IMR-90 (cell line): ENCODE results near the gene PTMS.

Experiments used
- CEBPB ChIP-seq: IDR thresholded peaks from 2 replicates; pipeline ENCODE4 v1.6.1; 2012; ENCODE audit warnings: low read depth, low read length, improper control_type of control experiment
- FOS ChIP-seq: fragments of 150-350 bp; IDR thresholded peaks from 2 replicates; pipeline ENCODE4 v1.6.1; 2016; ENCODE audit warnings: low read depth, low read length
- MAFK ChIP-seq: IDR thresholded peaks from 2 replicates; pipeline ENCODE4 v1.6.1; 2012; ENCODE audit warnings: low read depth, low read length, improper control_type of control experiment
- POLR2A ChIP-seq: IDR thresholded peaks from 2 replicates; pipeline ENCODE4 v1.6.1; 2012; ENCODE audit warnings: mild to moderate bottlenecking, low read depth, low read length
- RAD21 ChIP-seq: IDR thresholded peaks from 2 replicates; pipeline ENCODE4 v1.6.1; 2012; ENCODE audit warnings: low read length, improper control_type of control experiment
- RFX5 ChIP-seq: IDR thresholded peaks from 2 replicates; pipeline ENCODE4 v1.8.0; 2012; ENCODE audit warnings: low read depth, mild to moderate bottlenecking, low read length, moderate library complexity
- SMC3 ChIP-seq: fragments of 150-350 bp; IDR thresholded peaks from 2 replicates; pipeline ENCODE4 v1.6.1; 2016; ENCODE audit warnings: low read depth, mild to moderate bottlenecking, antibody characterized with exemption, low read length, moderate library complexity
- USF2 ChIP-seq: fragments of 150-350 bp; IDR thresholded peaks from 2 replicates; pipeline ENCODE4 v1.6.1; 2017; ENCODE audit warnings: mild to moderate bottlenecking, antibody characterized with exemption, low read length, low read depth
- TF ChIP-seq, protein P1 (sequence below): conservative IDR thresholded peaks from 2 replicates; pipeline ENCODE4 v1.5.1; 2012; ENCODE audit warnings: mild to moderate bottlenecking, low read depth, low read length, improper control_type of control experiment

- TF ChIP-seq, protein P1, sequence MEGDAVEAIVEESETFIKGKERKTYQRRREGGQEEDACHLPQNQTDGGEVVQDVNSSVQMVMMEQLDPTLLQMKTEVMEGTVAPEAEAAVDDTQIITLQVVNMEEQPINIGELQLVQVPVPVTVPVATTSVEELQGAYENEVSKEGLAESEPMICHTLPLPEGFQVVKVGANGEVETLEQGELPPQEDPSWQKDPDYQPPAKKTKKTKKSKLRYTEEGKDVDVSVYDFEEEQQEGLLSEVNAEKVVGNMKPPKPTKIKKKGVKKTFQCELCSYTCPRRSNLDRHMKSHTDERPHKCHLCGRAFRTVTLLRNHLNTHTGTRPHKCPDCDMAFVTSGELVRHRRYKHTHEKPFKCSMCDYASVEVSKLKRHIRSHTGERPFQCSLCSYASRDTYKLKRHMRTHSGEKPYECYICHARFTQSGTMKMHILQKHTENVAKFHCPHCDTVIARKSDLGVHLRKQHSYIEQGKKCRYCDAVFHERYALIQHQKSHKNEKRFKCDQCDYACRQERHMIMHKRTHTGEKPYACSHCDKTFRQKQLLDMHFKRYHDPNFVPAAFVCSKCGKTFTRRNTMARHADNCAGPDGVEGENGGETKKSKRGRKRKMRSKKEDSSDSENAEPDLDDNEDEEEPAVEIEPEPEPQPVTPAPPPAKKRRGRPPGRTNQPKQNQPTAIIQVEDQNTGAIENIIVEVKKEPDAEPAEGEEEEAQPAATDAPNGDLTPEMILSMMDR: no peak
- TF ChIP-seq CEBPB: no peak
- no peak for TF ChIP-seq RAD21
- TF ChIP-seq POLR2A: no peak
- no peak for TF ChIP-seq RFX5
- no peak for TF ChIP-seq SMC3
- no peak for TF ChIP-seq FOS
- TF ChIP-seq USF2: no peak
- no peak for TF ChIP-seq MAFK
Observed at GRCh38 chr12:6763380-6763779, 2.8 kb upstream of the PTMS start.
